Panc1 (cell line): Measurements from ENCODE around the gene PRTFDC1. TPM values are rescaled to one million over a fixed set of nuclear protein-coding genes. Genes with fewer than 3 reads are reported as not detected.

Experiments used
- ATAC-seq: fragments of 200-7000 bp; cut with Tn5 transposase; 2 replicates; pipeline ENCODE4 v1.9.1; 2020; ENCODE audit warnings: mild to moderate bottlenecking, moderate library complexity
- BruUV-seq: library from RNA; stranded (reverse); fragments of 400-500 nt; replicated peaks from 2 replicates; lab custom pipeline; 2021; lab: Mats Ljungman, UMichigan
- CTCF ChIA-PET: fragments of 300-600 bp; sonication (Branson Sonifier 250); formaldehyde crosslinking; loops from one replicate; lab custom pipeline; 2022; ENCODE audit warnings: antibody characterized with exemption; lab: Charles Lee
- POLR2A ChIA-PET: fragments of 300-600 bp; sonication (Branson Sonifier 250); formaldehyde crosslinking; loops from one replicate; lab custom pipeline; 2022; ENCODE audit warnings: antibody characterized with exemption; lab: Charles Lee
- DNase-seq: peaks from one replicate; pipeline ENCODE4 v3.0.0-alpha.2; 2010; ENCODE audit warnings: low read depth, low spot score
- H3K27ac ChIP-seq: 2 replicates; pipeline ENCODE4 v1.5.1; 2011; ENCODE audit warnings: mild to moderate bottlenecking, low read length, inconsistent platforms
- H3K27me3 ChIP-seq: fragments of 200-500 bp; sonication (Bioruptor generic); 2 replicates; pipeline ENCODE4 v1.6.0; 2014; ENCODE audit warnings: low read length, inconsistent platforms; ENCODE audit not compliant: control insufficient read depth, insufficient read depth
- H3K36me3 ChIP-seq: fragments of 200-500 bp; sonication (Bioruptor generic); 2 replicates; pipeline ENCODE4 v1.5.1; 2014; ENCODE audit warnings: inconsistent platforms, mild to moderate bottlenecking, low read length, moderate library complexity; ENCODE audit not compliant: control insufficient read depth, insufficient read depth
- H3K4me1 ChIP-seq: 2 replicates; pipeline ENCODE4 v1.5.1; 2011; ENCODE audit warnings: inconsistent platforms, mild to moderate bottlenecking, low read length, moderate library complexity; ENCODE audit not compliant: control insufficient read depth, insufficient read depth
- H3K4me3 ChIP-seq, 2 experiments: 2 replicates each; pipeline ENCODE4 v1.5.1; 2011 to 2012; ENCODE audit warnings: low read depth in 2 of 2, low read length in 2 of 2, mild to moderate bottlenecking in 2 of 2, inconsistent platforms in 1 of 2, moderate library complexity in 1 of 2
- H3K9me3 ChIP-seq: fragments of 200-500 bp; sonication (Bioruptor generic); 2 replicates; pipeline ENCODE4 v1.5.1; 2014; ENCODE audit warnings: low read depth, mild to moderate bottlenecking, inconsistent platforms, low read length, moderate library complexity; ENCODE audit not compliant: control insufficient read depth, insufficient read depth
- CTCF ChIP-seq: fragments of 450-650 bp; IDR thresholded peaks from 2 replicates; pipeline ENCODE4 v1.5.1; 2017; ENCODE audit warnings: mild to moderate bottlenecking
- POLR2AphosphoS5 ChIP-seq: IDR thresholded peaks from 2 replicates; pipeline ENCODE4 v1.6.1; 2012; ENCODE audit warnings: mild to moderate bottlenecking, low read depth, low read length, moderate library complexity
- REST ChIP-seq, 2 experiments: IDR thresholded peaks; 2 replicates each; pipeline ENCODE4 v1.6.1; 2011 to 2012; ENCODE audit warnings: low read depth in 2 of 2, control low read depth in 1 of 2, low read length in 1 of 2, mild to moderate bottlenecking in 1 of 2, moderate library complexity in 1 of 2; ENCODE audit not compliant: insufficient read depth in 1 of 2
- SIN3A ChIP-seq: IDR thresholded peaks from 2 replicates; pipeline ENCODE4 v1.6.1; 2012; ENCODE audit warnings: low read depth, mild to moderate bottlenecking, low read length, moderate library complexity, borderline replicate concordance; ENCODE audit not compliant: insufficient read depth
- TCF7L2 ChIP-seq: IDR thresholded peaks from 2 replicates; pipeline ENCODE4 v1.6.1; 2011; ENCODE audit warnings: mild to moderate bottlenecking, low read depth, low read length, inconsistent platforms
- in situ Hi-C: cut with HindIII; loops from 2 replicates; pipeline ENCODE4 v1.10.0; 2016; ENCODE audit warnings: low sequenced_read_pairs, low pct_unique_long_range_greater_than_20kb
- intact Hi-C: fragments of 100-400 bp; cut with micrococcal nuclease; formaldehyde crosslinking; loops from one replicate; pipeline ENCODE4 v1.10.0; 2022; ENCODE audit not compliant: unreplicated experiment
- total RNA-seq: library from RNA; stranded (reverse); gene quantifications from one replicate; pipeline ENCODE4 v1.2.1, GENCODE V29; 2021; ENCODE audit not compliant: unreplicated experiment

Gene PRTFDC1
- total RNA-seq, 1 experiment from 2014 or later = 3.0 TPM

- TF ChIP-seq CTCF (no peak), TCF7L2 (no peak), REST (IDR thresholded peaks at IDR 0.05; ENCODE audit: insufficient read depth in 1 of 2, low read depth in 2 of 2, low read length in 1 of 2) (no peak), POLR2AphosphoS5 (no peak), SIN3A (no peak)
- BruUV-seq = no TSS peak
- in situ Hi-C loops = no loop called here
These were observed 72.5 kb downstream of the PRTFDC1 start for GRCh38 chr10:24879861-24880260.

GRCh38 chr10:24874133-24874532 lies 78.3 kb downstream of the PRTFDC1 start:
- DNase-seq (no peak), ATAC-seq (no peak)
- H3K36me3 ChIP-seq = no peaks in the 10 kb centered on the region
- ChIA-PET POLR2A (no interaction called here), CTCF (no interaction called here)
- no peak overlapping the region for H3K27ac ChIP-seq
- in situ Hi-C loops (no loop called here), intact Hi-C loops (no loop called here)
- no peaks in the 10 kb centered on the region for H3K27me3 ChIP-seq
- no peak overlapping the region for H3K4me3 ChIP-seq
- TF ChIP-seq TCF7L2 (no peak), POLR2AphosphoS5 (no peak), CTCF (no peak), REST (IDR thresholded peaks at IDR 0.05; ENCODE audit: insufficient read depth in 1 of 2, low read depth in 2 of 2, low read length in 1 of 2) (no peak), SIN3A (no peak)
- no peaks in the 10 kb centered on the region; the same call in 1 of the 2 replicates for H3K9me3 ChIP-seq
- no peaks in the 10 kb centered on the region for H3K4me1 ChIP-seq
- no TSS peak for BruUV-seq

More at GRCh38 chr10:24879861-24880260, 72.5 kb downstream of the PRTFDC1 start:
- H3K27ac ChIP-seq = no peak overlapping the region
- H3K9me3 ChIP-seq = no peaks in the 10 kb centered on the region; the same call in 1 of the 2 replicates
- H3K4me1 ChIP-seq = no peaks in the 10 kb centered on the region
- CTCF ChIA-PET = no interaction called here
- POLR2A ChIA-PET = no interaction called here
- H3K4me3 ChIP-seq = no peak overlapping the region
- DNase-seq = no peak
- H3K27me3 ChIP-seq = no peaks in the 10 kb centered on the region
- no peaks in the 10 kb centered on the region for H3K36me3 ChIP-seq
- intact Hi-C loops = no loop called here
- no peak for ATAC-seq
